GM12864 (cell line): Measurements from ENCODE around the gene GRIA4.

ENCODE experiments used
- DNase-seq: peaks from one replicate; pipeline ENCODE4 v3.0.0-alpha.2; 2011; ENCODE audit warnings: low read depth
- H3K4me3 ChIP-seq: 2 replicates; pipeline ENCODE4 v1.5.1; 2011; ENCODE audit warnings: mild to moderate bottlenecking, low read depth, low read length, control low read depth
- TF ChIP-seq, protein P1 (sequence below): IDR thresholded peaks from 2 replicates; pipeline ENCODE4 v1.5.1; 2011; ENCODE audit warnings: low read depth, mild to moderate bottlenecking, moderate library complexity, low read length, control low read depth, inconsistent platforms; ENCODE audit errors: missing control alignments

GRIA4 gene

DNA sequence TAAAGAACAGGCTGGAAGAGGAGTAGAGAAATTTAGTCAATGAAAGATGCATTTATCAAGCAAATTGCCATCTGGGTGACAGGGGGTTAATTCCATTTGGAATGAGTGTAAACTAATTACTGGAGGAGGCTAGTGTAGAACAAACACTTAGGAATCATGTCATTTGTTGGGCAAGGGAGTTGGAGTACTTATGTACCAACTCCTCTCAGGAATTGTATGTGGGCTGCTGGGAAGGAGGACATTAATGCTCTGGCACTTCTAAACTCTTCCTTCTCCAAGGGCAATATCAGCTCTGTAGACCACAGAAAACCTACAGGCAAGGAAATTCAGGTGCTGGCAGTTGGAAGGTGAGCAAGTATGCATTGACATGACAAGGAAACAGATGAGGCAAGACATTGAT is 271.2 kb downstream of the GRIA4 start:
- H3K4me3 ChIP-seq = no peak overlapping the region
- no peak for DNase-seq
- TF ChIP-seq, protein P1, sequence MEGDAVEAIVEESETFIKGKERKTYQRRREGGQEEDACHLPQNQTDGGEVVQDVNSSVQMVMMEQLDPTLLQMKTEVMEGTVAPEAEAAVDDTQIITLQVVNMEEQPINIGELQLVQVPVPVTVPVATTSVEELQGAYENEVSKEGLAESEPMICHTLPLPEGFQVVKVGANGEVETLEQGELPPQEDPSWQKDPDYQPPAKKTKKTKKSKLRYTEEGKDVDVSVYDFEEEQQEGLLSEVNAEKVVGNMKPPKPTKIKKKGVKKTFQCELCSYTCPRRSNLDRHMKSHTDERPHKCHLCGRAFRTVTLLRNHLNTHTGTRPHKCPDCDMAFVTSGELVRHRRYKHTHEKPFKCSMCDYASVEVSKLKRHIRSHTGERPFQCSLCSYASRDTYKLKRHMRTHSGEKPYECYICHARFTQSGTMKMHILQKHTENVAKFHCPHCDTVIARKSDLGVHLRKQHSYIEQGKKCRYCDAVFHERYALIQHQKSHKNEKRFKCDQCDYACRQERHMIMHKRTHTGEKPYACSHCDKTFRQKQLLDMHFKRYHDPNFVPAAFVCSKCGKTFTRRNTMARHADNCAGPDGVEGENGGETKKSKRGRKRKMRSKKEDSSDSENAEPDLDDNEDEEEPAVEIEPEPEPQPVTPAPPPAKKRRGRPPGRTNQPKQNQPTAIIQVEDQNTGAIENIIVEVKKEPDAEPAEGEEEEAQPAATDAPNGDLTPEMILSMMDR = no peak

DNA sequence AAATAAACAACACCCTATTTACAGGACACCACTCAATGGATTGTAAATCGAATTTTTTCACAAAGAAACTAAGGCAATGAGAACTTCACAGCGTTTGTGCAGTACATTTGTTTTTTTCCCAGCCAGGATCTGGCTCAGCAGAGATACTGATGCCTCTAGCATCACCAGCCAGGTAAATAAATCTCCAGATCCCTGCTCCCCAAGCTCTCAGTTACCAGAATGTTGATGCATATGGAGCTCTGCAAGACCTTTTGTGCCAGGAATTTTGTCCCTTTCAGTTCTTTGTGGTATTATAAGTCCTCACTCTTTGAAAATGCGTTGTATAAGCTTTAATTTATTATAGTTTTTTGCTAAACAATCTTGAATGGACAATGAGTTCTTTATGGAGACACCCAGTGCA is 274.6 kb downstream of the GRIA4 start:
- TF ChIP-seq, protein P1 = no peak
- DNase-seq = no peak
- H3K4me3 ChIP-seq = no peak overlapping the region

DNA sequence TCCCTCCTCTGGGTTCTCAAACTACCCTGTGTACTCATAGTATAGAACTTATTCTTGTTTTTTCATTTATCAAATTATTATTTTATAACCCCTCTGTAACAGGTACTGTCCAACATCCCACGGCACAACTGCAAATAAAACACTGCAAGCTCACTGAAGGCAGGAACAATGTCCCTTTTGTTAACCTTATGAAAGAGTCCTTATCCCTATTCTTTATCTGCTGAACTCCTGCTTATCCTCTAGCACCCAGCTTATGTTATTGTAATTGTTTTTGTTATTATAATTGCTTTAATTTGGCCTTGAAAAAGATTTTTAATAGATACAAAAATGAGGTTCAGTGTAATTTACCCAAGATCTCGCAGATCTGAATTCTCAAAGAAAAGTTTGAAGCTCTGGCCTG is 281.8 kb downstream of the GRIA4 start:
- no peak for DNase-seq
- H3K4me3 ChIP-seq = no peak overlapping the region
- TF ChIP-seq, protein P1 = no peak

DNA sequence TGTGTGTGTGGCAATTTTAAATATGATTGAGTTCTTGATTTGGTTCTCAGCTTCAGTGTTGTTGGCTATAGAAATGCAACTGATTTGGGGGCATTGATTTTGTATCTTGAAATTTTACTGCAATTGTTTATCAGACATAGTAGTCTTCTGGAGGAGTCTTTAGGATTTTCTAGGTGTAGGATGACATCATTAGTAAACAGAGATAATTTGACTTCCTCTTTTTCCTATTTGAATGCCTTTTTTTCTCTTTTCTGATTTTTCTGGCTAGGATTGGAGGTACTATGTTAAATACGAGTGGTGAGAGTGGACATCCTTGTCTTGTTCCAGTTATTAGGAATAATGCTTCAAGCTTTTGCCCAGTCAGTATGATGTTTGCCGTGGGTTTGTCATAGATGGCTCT is 287.3 kb downstream of the GRIA4 start:
- TF ChIP-seq, protein P1 = no peak
- no peak for DNase-seq
- H3K4me3 ChIP-seq = no peak overlapping the region

DNA sequence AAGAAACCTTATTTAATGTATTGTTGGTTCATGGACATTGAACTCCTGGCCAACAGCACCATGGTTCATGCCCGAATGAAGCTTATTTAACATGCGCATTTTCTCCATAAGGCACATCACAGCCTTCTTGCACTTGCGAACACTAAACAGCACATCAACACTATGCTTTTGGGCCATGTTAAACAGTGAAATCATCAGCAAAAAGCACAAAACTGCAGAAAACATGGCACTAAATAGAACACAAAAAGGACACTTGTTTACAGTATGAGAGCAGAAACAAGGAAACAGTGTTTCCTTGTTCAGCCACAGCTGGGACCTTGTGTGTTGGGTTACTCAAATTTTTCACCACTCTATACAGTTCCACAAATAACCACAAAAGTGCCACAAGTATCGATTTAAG is 289.9 kb downstream of the GRIA4 start:
- TF ChIP-seq, protein P1 = no peak
- no peak overlapping the region for H3K4me3 ChIP-seq

DNA sequence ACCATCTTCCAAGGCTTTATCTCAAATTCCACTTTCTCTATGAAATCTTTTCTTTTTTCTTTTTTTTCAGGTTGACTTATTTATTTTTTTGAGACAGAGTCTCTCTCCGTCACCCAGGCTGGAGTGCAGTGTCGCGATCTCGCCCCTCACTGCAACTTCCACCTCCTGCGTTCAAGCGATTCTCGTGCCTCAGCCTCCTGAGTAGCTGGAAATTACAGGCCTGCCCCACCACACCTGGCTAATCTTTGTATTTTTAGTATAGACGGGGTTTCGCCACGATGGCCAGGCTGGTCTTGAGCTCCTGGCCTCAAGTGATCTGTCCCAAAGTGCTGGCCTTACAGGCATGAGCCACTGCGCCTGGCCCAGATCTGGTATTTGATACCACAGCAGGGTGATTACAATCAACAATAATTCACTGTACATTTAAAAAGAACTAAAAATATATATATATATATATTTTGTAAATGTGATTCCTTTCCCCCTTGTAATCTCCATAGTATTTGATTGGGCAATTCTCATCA is 290.7 kb downstream of the GRIA4 start:
- H3K4me3 ChIP-seq = no peak overlapping the region
- DNase-seq = no peak
- TF ChIP-seq, protein P1 = no peak

More for the DNA sequence above, 289.9 kb downstream of the GRIA4 start:
- no peak for DNase-seq

DNA sequence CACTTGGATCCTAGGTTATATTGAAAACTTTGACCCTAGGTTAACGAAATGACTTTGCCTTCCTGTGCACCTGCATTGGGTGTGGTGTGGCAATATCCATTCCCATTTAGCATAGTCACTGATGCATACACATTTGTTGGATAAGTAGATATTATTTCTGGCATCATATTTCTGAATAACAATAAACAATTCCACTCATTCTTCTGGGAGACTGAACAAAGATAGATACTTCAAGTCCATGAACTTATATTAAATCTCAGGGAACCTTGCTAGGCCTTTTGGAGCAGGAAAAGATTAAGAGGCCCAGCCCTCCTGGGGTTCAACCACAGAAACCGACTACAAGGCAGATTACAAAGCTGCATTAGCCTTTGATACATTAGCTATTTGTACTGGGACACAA is 293.2 kb downstream of the GRIA4 start:
- DNase-seq = no peak
- TF ChIP-seq, protein P1 = no peak
- H3K4me3 ChIP-seq = no peak overlapping the region
